Spleen (tissue), 7 donors: ENCODE data around the gene LAYN.

Experiments
- CTCF ChIP-seq, 11 experiments: fragments of 200-600 bp in 7 of 11; fragments of 450-650 bp in 4 of 11; sonication (generic) in 4 of 11; IDR thresholded peaks in 8 of 11; conservative IDR thresholded peaks in 3 of 11; 1 replicate in 7 of 11; 2 replicates in 4 of 11; pipeline versions ENCODE4 v1.4.0 to v1.8.0; 2016 to 2021; ENCODE audit warnings: antibody characterized with exemption in 11 of 11, inconsistent platforms in 4 of 11, mild to moderate bottlenecking in 1 of 11
- POLR2AphosphoS5 ChIP-seq, 3 donors: sonication (generic); formaldehyde crosslinking; IDR thresholded peaks; one replicate each; pipeline ENCODE4 v1.5.1; 2017; ENCODE audit warnings: antibody characterized with exemption in 3 of 3
- donor health status: DM: no; HTN: no; CAD: no; lungs with moderate emphysema.
- donor health status: DM: no; HTN: no; CAD: no.
- donor health status: DM: no; HTN: no; CAD: no.

- no peak for TF ChIP-seq CTCF (IDR thresholded peaks at IDR 0.05 in 8 of 11, conservative IDR thresholded peaks at IDR 0.05 in 3 of 11)
- TF ChIP-seq POLR2AphosphoS5 (IDR thresholded peaks at IDR 0.05) = no peak
Measured at GRCh38 chr11:111502611-111503010, 37.9 kb upstream of the LAYN start.
